HG02943 (cell line): Measurements from ENCODE around the gene NR2F1-AS1.

Experiments used
- ATAC-seq: cut with Tn5 transposase; IDR thresholded peaks from one replicate; pipeline ENCODE4 v1.9.1; 2021; ENCODE audit warnings: mild to moderate bottlenecking, low read depth, moderate library complexity; ENCODE audit not compliant: unreplicated experiment

The NR2F1-AS1 gene

DNA sequence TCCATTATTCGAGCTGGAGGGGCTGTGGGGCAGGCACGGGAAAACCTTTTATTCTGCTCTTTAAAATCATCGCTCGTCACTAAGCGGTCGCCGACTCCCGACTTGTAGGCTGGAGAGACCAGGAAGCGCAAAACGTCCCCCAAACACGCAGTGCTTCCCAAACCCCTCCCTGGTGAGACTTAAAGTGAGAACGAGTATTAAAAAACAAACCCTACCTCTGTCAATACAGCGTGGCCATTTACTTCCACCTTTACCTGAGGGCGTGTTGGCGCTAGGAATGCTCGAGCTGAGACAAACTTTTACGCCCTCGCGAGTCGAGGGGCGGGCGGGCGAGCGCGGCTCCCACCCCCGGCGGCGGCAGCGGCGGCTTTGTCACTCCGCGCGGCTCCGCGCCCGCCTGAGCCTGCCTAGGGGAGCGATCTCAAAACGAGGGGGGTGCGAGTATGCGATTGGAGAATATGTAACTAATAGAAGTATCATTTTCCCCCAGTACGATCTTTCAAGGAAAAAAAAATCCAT, at the start of gene NR2F1-AS1:
NR2F1-AS1 (minus strand) TSS at position 293 of the 519 bp plus-strand sequence.
- peak; percentile 25 for ATAC-seq

DNA sequence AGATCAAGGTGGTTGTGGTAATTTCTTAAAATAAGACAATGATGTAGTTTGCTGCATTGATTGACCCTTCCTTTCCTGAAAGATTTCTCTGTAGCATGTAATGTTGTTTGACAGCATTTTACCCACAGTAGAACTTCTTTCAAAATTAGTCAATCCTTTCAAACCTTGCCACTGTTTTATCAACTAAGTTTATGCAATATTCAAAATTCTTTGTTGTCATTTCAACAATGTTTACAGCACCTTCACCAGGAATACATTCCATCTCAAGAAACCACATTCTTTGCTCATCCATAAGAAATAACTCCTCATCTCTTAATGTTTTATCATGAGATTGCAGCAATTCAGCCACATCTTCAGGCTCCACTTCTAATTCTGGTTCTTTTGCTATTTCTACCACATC, 45.8 kb upstream of the NR2F1-AS1 start:
- no peak for ATAC-seq

DNA sequence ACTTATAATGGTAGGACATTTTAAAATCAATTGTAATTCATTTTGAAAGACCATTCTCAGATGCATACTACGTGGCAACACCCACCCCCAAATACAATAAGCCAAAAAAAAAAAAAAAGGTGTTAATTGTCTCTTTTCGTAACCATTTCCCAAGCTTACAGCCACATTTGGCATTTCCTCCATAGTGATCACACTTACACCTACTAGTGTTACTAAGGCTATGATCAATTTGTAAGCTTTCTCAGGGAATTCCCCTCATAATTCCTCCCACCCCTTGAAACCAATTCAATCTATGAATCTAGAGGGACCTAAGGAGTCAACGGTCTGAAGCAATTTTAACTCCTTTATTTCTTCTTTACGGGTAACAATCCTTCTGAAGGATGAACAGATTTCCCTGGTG, 42.1 kb upstream of the NR2F1-AS1 start:
- no peak for ATAC-seq

DNA sequence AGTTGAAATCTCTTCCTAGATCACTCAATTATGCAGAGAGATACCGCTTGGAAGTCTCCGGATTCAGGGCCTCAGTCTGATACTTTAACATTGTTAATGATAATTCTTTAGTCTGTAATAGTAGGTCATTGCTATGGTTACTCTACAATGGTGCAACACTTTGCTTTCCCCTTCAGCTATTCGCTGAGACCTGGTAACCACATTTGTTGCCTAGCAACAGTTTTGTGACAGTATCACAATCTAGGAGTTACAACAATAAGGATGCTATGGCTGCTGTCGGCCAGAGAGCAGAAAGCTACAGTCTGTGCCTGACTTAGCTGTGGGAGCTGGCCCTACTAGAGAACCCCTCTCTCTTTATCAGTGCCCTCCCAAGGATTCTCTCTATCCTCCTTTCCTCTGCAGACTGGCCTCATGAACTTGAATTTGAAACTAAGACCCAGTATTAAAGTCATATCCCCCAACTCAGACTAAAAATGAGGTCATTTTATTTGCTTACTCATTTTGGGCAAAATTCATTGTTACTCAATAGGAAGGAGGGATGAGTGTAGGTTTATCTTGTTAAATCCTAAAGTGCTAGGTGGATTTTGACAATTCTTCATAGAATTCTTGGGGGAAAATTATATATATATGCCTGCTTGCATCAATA, 41.3 kb upstream of the NR2F1-AS1 start:
- ATAC-seq: no peak

DNA sequence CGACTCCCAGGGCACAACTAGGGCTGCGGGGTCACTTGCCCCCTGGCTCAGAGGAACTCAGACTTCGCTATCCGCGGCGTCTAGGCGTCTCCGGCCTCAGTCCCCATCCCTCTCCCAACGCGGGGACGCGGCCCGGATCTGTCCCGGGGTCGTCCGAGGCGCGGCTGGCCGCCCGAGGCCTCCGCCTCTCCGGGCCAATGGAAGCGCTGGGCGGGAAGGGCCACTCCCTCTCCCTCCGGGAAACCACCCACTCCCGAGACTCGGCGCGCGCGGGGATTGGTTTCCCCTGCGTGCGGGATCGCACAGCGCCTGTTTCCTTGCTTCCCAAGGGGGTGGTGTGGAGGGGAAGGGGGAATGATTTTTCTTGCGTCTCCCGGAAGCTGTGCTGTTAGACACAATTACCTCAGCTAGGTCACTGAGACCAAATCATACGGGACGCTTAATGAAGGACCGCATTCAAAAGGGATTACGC, 40.3 kb upstream of the NR2F1-AS1 start:
- peak; percentile 4 for ATAC-seq

DNA sequence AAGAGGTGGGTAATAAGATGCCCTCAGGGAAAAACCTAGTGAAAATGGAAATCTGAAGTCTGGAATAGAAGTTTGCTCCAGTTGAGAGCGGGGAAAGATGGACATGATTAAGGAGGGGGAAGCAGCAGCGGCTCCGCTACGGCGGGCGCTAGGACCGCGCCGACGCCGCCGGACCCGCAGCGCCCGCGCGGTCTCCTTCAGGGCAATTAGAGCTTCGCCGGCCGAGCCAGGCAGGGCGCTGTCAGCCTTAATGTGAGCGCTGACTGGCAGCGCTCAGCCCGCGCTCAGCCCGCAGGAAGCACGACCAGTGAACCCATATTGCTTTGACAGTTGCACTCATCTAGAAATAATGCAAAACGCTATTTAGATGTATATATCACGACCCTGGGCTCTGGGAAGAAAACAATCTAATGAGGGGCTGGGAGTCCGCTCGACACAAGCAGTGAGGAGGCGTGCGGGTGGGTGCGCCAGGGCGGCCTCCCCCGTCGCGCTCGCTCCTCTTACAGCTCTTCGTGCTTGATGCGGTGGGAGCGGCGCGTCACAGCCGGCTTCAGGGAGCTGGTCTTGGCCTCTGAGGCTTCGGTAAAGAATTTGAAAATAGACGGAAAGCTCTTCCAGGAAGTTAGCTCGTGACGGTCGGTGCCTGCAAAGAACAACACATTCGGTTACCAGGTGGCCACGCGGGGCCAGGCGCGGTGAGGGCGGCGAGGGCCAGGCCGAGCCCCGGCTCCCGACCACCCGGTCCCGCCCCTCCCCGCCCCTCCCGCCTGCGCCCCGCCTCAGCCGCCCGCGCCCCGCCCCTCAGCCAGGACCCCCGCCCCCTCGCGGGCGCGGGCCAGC, 39.7 kb upstream of the NR2F1-AS1 start:
- ATAC-seq: peak; percentile 98

DNA sequence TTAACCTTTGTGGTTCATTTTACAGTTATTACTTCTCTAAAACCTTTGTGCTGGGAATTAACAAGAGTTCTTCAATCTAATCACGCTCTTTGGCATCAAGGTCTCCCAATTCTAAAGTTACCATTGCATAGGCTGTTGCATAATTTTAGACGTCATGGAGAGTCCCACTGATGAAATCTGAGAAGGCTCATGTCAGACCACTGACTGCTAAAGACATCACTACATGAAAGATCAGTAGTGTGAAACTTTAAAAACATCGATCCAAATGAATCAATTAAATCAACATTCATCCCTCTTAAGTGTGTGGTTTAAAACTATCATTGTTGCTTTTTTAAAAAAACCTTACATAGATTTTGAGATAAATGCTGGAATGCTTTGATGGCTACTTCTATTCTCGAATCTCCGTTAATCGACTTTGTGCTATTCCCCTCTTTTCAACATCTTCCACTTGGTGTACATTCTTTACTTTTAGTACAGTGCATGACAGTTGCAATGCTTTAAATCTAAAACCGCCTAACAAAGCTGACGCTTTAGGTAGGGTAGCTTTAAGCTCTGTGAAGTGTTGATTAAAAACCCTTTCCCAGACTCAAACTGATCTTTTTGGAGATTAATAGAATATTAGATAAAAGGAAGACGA, 35.6 kb upstream of the NR2F1-AS1 start:
- no peak for ATAC-seq

DNA sequence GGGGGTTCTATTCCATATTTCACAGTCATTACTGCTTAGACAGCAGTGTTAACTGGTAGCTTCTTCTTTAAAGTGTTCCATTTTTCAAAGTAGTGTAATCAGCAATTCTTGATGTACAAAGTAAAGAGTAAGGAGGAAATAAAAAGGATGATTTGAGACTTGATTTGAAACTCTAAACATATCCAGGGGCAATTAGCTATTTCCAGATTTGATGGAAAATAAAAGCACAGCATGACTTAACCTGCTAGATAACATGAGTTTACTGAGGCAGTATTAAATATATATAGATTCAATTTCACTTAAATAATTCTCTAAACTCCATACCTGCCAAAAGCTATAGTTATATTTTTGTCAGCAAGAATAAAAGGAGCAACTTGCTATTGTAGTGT, 31.8 kb upstream of the NR2F1-AS1 start:
- no peak for ATAC-seq

DNA sequence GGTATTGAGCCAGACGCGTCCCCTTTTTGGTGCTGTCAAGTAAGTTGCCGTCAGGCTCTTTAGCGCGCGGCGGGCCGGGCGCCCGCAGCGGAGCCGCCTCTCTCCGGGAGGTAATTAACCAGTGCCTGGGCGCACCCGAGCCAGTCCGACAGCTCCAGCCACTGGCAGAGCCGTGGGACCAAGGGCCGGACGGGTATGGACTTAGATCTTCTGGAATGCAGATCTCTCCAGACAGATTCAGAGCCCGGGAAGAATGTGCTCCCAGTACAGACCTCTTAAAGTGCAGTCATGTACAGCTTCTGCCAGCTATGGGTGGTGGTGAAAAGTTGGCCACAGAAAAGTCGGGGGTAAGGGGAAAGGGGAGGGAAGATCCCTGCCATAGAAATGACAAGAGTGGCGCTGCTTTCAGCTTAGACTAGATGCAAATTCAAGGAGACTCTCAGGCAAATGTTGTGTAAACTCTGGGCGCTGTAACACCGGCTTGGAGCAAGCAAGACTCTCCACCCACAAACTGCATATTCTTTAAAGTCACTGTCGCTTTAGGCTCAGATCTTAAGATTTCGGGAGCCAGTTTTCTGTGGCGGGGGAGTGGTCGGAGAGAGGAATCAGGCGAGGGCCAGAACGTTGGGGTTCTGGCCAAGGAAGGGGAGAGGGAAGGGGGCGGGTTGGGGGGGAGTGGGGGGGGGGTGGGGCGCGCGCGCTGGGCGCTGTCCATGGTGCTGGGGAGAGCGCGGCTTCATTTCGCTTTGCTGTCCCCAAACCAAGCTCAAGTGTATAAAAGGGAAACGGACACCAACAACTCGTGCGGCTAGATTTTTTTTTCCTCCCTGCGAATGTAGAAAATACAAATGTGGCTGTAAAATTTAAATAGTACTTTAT, 31.2 kb upstream of the NR2F1-AS1 start:
- no peak for ATAC-seq

DNA sequence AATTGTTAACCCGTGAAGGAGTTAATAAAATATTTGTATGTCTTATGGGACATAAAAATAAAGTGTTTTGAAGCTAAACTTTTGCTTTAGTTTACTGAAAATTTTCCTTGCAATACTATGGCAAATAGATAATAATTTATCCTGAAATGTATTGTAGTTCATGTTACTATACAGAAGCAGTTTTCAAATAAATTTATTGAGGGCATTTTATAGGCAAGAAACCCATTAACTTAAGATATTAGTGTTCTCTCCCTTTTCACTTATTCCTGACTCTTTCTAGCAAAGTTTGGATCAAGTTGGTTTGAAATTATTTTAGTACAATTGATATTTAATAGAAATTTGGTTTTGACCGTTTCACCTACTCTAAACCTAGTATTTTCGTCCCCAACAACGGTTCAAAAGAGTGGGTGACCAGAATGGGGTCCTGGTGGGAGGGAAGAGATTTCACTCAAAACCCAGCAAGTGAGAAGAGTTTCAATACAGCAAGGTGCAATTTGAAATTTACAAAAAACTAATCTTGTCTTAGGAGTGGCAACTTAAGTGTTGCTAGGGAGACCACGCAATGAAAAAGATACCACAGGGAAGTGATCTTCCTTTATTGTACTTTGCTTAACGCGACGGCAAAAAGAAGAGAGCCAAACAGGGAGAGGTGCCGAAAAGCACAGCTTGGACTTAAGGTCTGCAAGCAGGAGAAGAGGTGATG, 30.4 kb upstream of the NR2F1-AS1 start:
- no peak for ATAC-seq

DNA sequence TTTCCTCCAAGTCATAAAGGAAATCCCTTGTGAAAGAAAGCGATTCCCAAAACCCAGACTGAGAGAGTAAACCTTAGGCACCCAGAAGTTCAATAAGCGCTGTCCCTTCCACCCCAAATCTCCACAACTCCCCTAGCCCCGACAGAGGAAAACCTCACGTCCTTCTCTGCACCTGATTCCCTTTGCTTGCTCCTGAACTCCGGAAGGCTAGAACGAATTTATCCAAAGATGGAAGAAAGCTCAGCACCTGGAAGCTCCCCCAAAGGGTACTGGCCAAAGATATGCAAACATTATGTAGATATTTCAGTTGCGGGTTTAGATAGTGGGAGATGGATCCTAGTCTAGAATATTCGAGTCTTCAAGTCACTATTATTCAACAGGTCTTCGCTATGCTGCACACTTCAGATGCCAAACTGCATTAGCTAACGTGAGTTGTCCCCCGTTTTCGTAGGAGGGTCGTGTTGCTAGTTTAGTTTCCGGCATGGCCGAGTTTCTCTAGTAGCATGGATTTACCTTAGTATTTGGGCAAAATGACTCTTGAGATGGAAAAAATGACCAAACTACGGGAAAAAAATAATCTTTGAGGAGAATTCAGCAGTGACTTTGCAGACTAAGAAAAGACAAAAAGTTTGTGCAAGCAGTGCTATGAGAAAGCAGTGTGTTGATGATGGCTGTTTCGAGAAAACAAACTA, 29.7 kb upstream of the NR2F1-AS1 start:
- ATAC-seq: no peak

DNA sequence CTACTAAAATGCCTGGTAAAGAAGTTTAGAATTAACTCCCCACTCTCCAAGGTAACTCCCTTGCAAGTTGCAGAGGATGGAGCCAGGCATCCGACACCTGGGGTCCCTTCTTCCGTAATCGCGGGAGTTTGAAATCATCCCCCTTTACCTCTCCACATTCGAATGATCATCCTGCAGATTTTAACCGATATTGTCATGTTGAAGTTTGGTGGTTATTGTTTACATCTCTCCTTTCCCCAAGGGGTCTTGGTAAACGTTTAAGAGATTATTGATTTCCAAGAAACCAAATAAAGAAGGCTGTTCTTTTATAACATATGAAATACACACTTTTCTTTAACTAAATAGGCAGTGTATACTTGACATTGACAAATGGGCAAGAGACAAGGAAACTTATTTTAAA, 28.7 kb upstream of the NR2F1-AS1 start:
- no peak for ATAC-seq

DNA sequence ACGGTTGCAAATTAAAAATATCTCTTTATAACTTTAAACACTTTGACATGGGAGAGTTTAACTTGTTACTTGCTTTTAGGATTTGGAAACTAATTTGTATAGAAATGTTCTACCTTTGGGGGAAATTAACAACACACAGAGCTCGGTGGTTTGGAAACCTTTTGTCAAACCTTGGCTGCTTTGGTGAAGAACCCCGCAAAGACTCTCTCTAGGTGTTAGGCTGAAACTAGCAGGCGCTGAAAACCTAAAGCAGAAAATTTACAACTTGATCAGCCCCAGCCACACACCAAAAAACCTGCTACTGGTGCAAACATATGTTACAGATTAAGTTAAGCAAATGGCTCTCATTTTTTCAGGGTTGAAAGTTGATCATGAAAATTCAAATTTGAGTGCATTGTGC, 27.8 kb upstream of the NR2F1-AS1 start:
- ATAC-seq: no peak

DNA sequence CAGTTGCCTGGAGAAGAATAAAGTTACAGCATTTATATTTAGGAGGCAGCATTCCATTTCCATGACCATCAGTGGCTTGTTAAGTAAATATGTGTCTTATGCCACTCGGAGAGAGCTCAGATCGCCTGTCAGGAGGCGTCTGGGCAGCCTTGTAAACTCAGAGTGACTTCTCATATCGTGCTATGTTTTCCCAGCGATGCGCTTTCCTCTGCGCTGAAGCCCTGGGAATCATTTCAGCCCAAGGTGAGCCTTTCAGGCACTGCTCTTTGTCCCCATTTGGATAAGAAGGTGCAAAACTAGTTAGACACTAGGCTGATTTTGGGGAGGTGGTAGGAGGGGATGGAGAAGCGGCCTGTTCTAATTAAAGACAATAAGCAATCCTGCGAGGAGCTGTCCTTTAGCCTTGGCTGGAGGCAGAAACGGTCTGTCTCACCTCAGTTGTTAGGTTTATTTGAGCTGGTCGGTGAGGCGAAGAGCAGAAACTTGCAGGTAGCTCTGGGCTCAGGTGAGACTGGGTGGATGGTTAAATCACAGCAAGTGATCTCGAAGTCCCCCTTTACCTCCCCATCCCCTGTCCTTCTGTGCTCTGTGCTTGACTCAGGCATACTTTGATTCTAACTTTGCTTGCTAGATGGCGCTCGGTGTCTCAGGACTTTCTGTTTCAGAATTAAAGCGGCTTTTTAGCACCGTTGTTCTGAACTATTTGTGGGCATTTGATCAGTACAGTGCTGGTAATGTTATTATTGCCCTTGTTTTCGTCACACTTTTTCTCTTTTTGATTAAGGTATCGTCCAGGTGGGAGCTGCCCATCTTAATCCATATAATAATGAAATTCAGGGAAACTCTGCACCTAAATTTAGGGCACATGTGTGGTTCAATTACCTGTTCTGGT, 26.6 kb upstream of the NR2F1-AS1 start:
- ATAC-seq: peak; percentile 80

DNA sequence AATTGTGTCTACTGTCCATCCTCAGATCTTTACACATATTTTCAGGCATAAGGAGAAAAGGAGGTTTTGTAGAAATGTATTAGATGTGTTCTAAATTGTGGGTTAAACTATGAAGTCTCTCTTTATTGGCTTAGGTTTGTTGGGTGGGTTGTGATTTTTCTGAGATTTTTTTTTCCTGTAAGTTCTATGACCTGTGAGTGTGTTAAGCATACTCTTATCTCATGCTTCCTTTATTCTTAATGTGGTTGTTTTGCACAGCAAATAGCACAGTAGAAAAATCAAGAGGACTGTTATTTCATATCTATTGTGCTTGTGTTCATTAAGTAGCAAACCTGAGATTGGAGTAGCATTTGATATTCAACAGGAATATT, 25.3 kb upstream of the NR2F1-AS1 start:
- no peak for ATAC-seq

DNA sequence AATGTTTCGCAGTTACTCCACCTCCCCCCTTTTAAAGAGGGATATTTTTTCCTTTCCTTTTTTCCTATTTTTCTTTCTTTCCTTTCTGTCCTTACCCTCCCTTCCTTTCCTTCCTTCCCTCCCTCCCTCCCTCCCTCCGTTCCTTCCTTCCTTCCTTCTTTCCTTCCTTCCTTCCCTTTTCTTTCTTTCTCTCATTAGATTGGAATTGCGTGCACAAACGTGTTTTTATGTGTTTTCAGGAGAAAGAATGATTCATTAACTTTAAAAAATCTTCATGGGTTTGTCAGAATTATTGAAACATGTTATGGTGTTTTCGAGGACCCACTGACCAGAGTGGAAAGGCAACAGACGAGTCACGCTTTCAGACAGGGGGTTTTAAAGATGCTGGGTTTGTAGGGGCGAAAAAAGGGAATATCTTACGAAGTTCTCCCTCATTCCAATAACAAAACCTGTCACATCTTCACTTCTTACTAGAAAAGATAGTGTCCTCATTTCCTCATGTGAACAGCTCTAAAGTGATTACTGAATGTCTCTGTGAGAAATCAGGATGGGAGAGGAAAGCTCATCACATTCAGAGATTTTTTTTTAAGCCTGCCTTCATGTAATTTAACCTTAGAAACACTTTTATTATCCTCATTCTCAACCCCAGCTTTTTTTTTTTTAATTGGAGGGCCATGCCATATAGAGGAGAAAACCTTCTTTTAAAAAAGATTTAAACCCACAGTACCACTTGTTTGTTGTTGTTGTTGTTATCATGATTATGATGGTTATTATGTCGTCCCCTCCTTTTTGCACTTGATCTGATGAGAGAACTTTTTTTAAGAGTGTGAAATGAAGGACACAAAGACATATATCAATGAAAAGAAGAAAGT, 23.9 kb upstream of the NR2F1-AS1 start:
- no peak for ATAC-seq
